Spleen (tissue), 7 donors: Measurements from ENCODE around the gene MMAB.

Source experiments
- POLR2A ChIP-seq, 3 donors: fragments of 450-650 bp; IDR thresholded peaks; one replicate each; pipeline ENCODE4 v1.5.1; 2017; ENCODE audit warnings: antibody characterized with exemption in 3 of 3, mild to moderate bottlenecking in 1 of 3
- POLR2AphosphoS5 ChIP-seq, 3 donors: sonication (generic); formaldehyde crosslinking; IDR thresholded peaks; one replicate each; pipeline ENCODE4 v1.5.1; 2017; ENCODE audit warnings: antibody characterized with exemption in 3 of 3
- TF ChIP-seq, protein P1 (sequence below), 11 experiments: fragments of 200-600 bp in 7 of 11; fragments of 450-650 bp in 4 of 11; sonication (generic) in 4 of 11; IDR thresholded peaks in 8 of 11; conservative IDR thresholded peaks in 3 of 11; 1 replicate in 7 of 11; 2 replicates in 4 of 11; pipeline versions ENCODE4 v1.4.0 to v1.8.0; 2016 to 2021; ENCODE audit warnings: antibody characterized with exemption in 11 of 11, inconsistent platforms in 4 of 11, mild to moderate bottlenecking in 1 of 11
- donor health status: DM: no; HTN: no; CAD: no; lungs with moderate emphysema.
- donor health status: DM: no; HTN: no; CAD: no.
- donor health status: DM: no; HTN: no; CAD: no.

DNA sequence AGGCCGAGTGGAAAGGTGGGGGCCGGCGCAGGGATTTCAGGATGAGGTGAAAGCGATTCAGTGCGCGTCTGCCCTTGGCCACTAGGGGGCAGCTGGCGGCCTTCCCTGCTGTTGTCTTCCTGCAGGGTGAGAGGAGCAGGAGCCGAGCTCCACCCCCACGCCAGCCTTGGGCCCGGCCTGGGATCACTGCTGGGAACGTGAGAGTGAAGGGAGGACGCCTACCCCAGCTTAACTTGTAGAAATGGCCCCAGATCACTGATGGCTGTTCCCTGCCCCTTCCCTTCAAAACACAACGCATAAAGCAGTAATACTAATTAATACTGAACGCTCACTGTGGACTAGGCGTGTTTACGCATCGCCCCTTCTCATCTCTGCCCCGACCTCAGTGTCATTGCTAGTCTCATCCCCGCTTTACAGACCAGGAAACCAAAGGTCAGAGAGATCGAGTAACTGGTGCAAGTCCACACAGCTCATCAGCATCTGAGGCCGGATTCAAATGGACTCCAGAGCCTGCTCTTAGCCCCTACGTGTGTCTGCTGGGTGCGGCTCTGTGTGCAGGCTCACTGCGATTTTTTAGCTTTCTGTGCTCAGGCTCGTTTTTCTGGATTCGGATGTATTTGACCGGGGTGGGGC is 24.6 kb upstream of the MMAB start:
- TF ChIP-seq, protein P1, sequence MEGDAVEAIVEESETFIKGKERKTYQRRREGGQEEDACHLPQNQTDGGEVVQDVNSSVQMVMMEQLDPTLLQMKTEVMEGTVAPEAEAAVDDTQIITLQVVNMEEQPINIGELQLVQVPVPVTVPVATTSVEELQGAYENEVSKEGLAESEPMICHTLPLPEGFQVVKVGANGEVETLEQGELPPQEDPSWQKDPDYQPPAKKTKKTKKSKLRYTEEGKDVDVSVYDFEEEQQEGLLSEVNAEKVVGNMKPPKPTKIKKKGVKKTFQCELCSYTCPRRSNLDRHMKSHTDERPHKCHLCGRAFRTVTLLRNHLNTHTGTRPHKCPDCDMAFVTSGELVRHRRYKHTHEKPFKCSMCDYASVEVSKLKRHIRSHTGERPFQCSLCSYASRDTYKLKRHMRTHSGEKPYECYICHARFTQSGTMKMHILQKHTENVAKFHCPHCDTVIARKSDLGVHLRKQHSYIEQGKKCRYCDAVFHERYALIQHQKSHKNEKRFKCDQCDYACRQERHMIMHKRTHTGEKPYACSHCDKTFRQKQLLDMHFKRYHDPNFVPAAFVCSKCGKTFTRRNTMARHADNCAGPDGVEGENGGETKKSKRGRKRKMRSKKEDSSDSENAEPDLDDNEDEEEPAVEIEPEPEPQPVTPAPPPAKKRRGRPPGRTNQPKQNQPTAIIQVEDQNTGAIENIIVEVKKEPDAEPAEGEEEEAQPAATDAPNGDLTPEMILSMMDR (IDR thresholded peaks at IDR 0.05 in 8 of 11, conservative IDR thresholded peaks at IDR 0.05 in 3 of 11) = peak; percentile 56 to 96 (median 92)
- TF ChIP-seq POLR2AphosphoS5 (IDR thresholded peaks at IDR 0.05) = peak; percentile 26 to 64 (median 60)
- no peak for TF ChIP-seq POLR2A (IDR thresholded peaks at IDR 0.05)
